Thymus (tissue), 11 donors: Measurements from ENCODE around the gene PHLDB2. TPM values are rescaled to one million over a fixed set of nuclear protein-coding genes. Genes with fewer than 3 reads are reported as not detected.
A peak's percentile ranks its signal among the peaks of the same experiment; 100 is the strongest.

Experiments
- DNase-seq, 9 donors: peaks; one replicate each; pipeline ENCODE4 v3.0.0-alpha.2; 2013; ENCODE audit warnings: low spot score in 9 of 9, low read depth in 6 of 9, missing footprints in 1 of 9
- H3K27ac ChIP-seq, 2 donors: one replicate each; pipeline ENCODE4 v1.5.1; 2013; ENCODE audit warnings: control low read depth in 1 of 2, low read depth in 1 of 2, low read length in 1 of 2, mild to moderate bottlenecking in 1 of 2, moderate library complexity in 1 of 2
- H3K27me3 ChIP-seq, 2 donors: one replicate each; pipeline ENCODE4 v1.5.1; 2013; ENCODE audit warnings: low read length in 1 of 2; ENCODE audit not compliant: control insufficient read depth in 2 of 2, insufficient read depth in 1 of 2
- H3K36me3 ChIP-seq, 2 donors: one replicate each; pipeline ENCODE4 v1.5.1; 2013; ENCODE audit warnings: low read length in 1 of 2, mild to moderate bottlenecking in 1 of 2, moderate library complexity in 1 of 2; ENCODE audit not compliant: control insufficient read depth in 2 of 2, insufficient read depth in 2 of 2
- H3K4me1 ChIP-seq, 2 donors: one replicate each; pipeline ENCODE4 v1.5.1; 2013; ENCODE audit warnings: low read length in 2 of 2; ENCODE audit not compliant: control insufficient read depth in 2 of 2, insufficient read depth in 2 of 2
- H3K4me3 ChIP-seq, 2 donors: one replicate each; pipeline ENCODE4 v1.5.1; 2013; ENCODE audit warnings: low read length in 2 of 2, control low read depth in 1 of 2, mild to moderate bottlenecking in 1 of 2
- H3K9me3 ChIP-seq, 2 donors: one replicate each; pipeline ENCODE4 v1.5.1; 2013; ENCODE audit warnings: low read length in 1 of 2, mild to moderate bottlenecking in 1 of 2; ENCODE audit not compliant: control insufficient read depth in 2 of 2, insufficient read depth in 1 of 2
- WGBS: extraction: QIAGEN DNeasy Blood & Tissue Kit; methylation state at CpG from one replicate; pipeline ENCODE4 v1.1.7; 2013; 5-methylcytosine and 5-hydroxymethylcytosine counted together
- polyA plus RNA-seq: library from polyadenylated mRNA; stranded (reverse); fragments of 200-250 nt; gene quantifications from one replicate; pipeline ENCODE4 v1.2.3, GENCODE V29; 2013
- total RNA-seq: library from RNA; stranded (reverse); fragments of 120-200 nt; gene quantifications from one replicate; pipeline ENCODE4 v1.2.4, GENCODE V29; 2013
- donor health status: healthy.

PHLDB2 gene
- total and polyA plus RNA-seq, 2 donors = 7.5 to 37.8 TPM

- Histone ChIP-seq H3K4me3 (no peak overlapping the region), H3K27me3 (no peaks in the 10 kb centered on the region), H3K9me3 (no peaks in the 10 kb centered on the region), H3K4me1 (no peaks in the 10 kb centered on the region), H3K36me3 (no peaks in the 10 kb centered on the region), H3K27ac (no peak overlapping the region)
- no peak for DNase-seq
- WGBS = 98% methylated on average over 11 of the region's 11 CpGs
Observed at GRCh38 chr3:111884411-111885018, 25.4 kb downstream of the PHLDB2 start.

- WGBS = 98% methylated on average over 2 of the region's 2 CpGs
- Histone ChIP-seq H3K27ac (no peak overlapping the region), H3K9me3 (no peaks in the 10 kb centered on the region), H3K27me3 (no peaks in the 10 kb centered on the region), H3K4me3 (no peak overlapping the region), H3K4me1 (no peaks in the 10 kb centered on the region), H3K36me3 (no peaks in the 10 kb centered on the region)
- DNase-seq = no peak
Observed at GRCh38 chr3:111885578-111885977, 26.5 kb downstream of the PHLDB2 start.

- DNase-seq = peak in 1 of 9 donors; percentile 2
- WGBS = 93% methylated on average over 5 of the region's 5 CpGs
Observed at GRCh38 chr3:111890051-111890580, 31.1 kb downstream of the PHLDB2 start.

GRCh38 chr3:111892070-111892469, 33.0 kb downstream of the PHLDB2 start:
- Histone ChIP-seq H3K4me3 (no peak overlapping the region), H3K9me3 (no peaks in the 10 kb centered on the region), H3K27me3 (no peaks in the 10 kb centered on the region), H3K27ac (no peak overlapping the region), H3K36me3 (no peaks in the 10 kb centered on the region), H3K4me1 (no peaks in the 10 kb centered on the region)
- DNase-seq = no peak
- 96% methylated on average over 2 of the region's 2 CpGs for WGBS

More at GRCh38 chr3:111890051-111890580, 31.1 kb downstream of the PHLDB2 start:
- no peaks in the 10 kb centered on the region for H3K9me3 ChIP-seq
- no peaks in the 10 kb centered on the region for H3K4me1 ChIP-seq
- H3K27me3 ChIP-seq = no peaks in the 10 kb centered on the region
- H3K4me3 ChIP-seq = no peak overlapping the region
- no peak overlapping the region for H3K27ac ChIP-seq
- no peaks in the 10 kb centered on the region for H3K36me3 ChIP-seq

GRCh38 chr3:111895071-111895470, 36.0 kb downstream of the PHLDB2 start:
- Histone ChIP-seq H3K9me3 (no peaks in the 10 kb centered on the region), H3K27ac (no peak overlapping the region), H3K4me3 (no peak overlapping the region), H3K27me3 (no peaks in the 10 kb centered on the region), H3K36me3 (no peaks in the 10 kb centered on the region), H3K4me1 (no peaks in the 10 kb centered on the region)
- 27% methylated on average over 1 of the region's 1 CpG for WGBS
- DNase-seq = peak in 3 of 9 donors; percentile 5 to 51 (median 7)

- H3K4me3 ChIP-seq = no peak overlapping the region
- no peak for DNase-seq
- no peaks in the 10 kb centered on the region for H3K4me1 ChIP-seq
- no peaks in the 10 kb centered on the region for H3K36me3 ChIP-seq
- H3K27me3 ChIP-seq = no peaks in the 10 kb centered on the region
- no peak overlapping the region for H3K27ac ChIP-seq
- WGBS = 90% methylated on average over 2 of the region's 2 CpGs
- no peaks in the 10 kb centered on the region for H3K9me3 ChIP-seq
Observed at GRCh38 chr3:111899966-111900365, 40.9 kb downstream of the PHLDB2 start.

GRCh38 chr3:111901637-111902036, 42.6 kb downstream of the PHLDB2 start:
- Histone ChIP-seq H3K27me3 (no peaks in the 10 kb centered on the region), H3K27ac (no peak overlapping the region), H3K9me3 (no peaks in the 10 kb centered on the region), H3K4me1 (no peaks in the 10 kb centered on the region), H3K36me3 (no peaks in the 10 kb centered on the region), H3K4me3 (no peak overlapping the region)
- no peak for DNase-seq
- WGBS = 98% methylated on average over 2 of the region's 2 CpGs

GRCh38 chr3:111902534-111902933, 43.5 kb downstream of the PHLDB2 start:
- Histone ChIP-seq H3K9me3 (no peaks in the 10 kb centered on the region), H3K27me3 (no peaks in the 10 kb centered on the region)
- 84% methylated on average over 4 of the region's 4 CpGs for WGBS

GRCh38 chr3:111903067-111903511, 44.0 kb downstream of the PHLDB2 start:
- Histone ChIP-seq H3K4me3 (no peak overlapping the region), H3K4me1 (no peaks in the 10 kb centered on the region), H3K27me3 (no peaks in the 10 kb centered on the region), H3K36me3 (no peaks in the 10 kb centered on the region), H3K27ac (no peak overlapping the region), H3K9me3 (no peaks in the 10 kb centered on the region)
- no peak for DNase-seq
- WGBS = 93% methylated on average over 2 of the region's 2 CpGs

More at GRCh38 chr3:111902534-111902933, 43.5 kb downstream of the PHLDB2 start:
- H3K27ac ChIP-seq = no peak overlapping the region
- H3K36me3 ChIP-seq = no peaks in the 10 kb centered on the region
- no peak overlapping the region for H3K4me3 ChIP-seq
- no peaks in the 10 kb centered on the region for H3K4me1 ChIP-seq
- no peak for DNase-seq
